ENCODE results near the gene ADGRV1. TPM values are rescaled to one million over a fixed set of nuclear protein-coding genes. Genes with fewer than 3 reads are reported as not detected.

ADGRV1 gene
- total and polyA plus RNA-seq, 9 of the 15 experiments (the other 6 are each of a cell fraction or from before 2014, with no cell fraction given), result 21.7 to 156 (median 58.2) TPM

DNA sequence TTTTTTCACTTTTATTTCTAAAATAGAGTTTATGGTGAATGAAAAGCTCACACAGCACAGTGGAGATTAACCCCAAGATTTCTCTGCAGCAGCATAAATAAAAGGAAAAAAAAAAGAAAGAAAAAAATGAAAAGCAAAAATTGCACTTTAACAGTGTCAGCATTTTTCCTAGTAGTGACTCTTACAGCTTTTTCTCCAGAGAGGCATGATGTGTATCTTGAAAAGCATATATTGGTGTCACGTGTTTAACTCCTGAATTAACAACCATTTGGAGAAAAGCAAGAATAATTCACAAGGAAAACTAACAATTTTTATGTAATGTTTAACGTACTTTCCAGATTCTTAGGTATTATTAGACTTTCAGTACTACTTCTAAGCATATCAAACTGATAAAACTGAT, 67.9 kb downstream of the ADGRV1 start:
- in situ Hi-C loops (cut with MboI) (no loop called here), intact Hi-C loops (cut with micrococcal nuclease) (no loop called here)
- POLR2A ChIA-PET, result interaction anchor here (1.2 kb wide), 1 partner anchor 21 kb away, joined by 5 read pairs; no protein-coding TSS in a partner anchor
- 14% methylated on average over 2 of the region's 2 CpGs for WGBS (ENCODE audit: insufficient coverage, low coverage, missing lambda C conversion rate)
- Histone ChIP-seq H3K27ac (ENCODE audit: extremely low read depth, low read depth, low read length) (no peak overlapping the region), H2AFZ (ENCODE audit: low read depth, low read length) (peak overlapping the region; percentile 35), H3K9ac (ENCODE audit: insufficient read depth in 1 of 2, low read depth in 2 of 2, low read length in 2 of 2) (no peak overlapping the region), H3K36me3 (ENCODE audit: control insufficient read depth, insufficient read depth, low read length) (peaks cover 11% of the 10 kb centered on the region; the same call in 2 of the 3 replicates), H3K9me1 (ENCODE audit: control insufficient read depth, insufficient read depth, low read length) (no peaks in the 10 kb centered on the region), H4K20me1 (replicated peaks; ENCODE audit: control insufficient read depth, insufficient read depth, low read length) (no peaks in the 10 kb centered on the region), H3K9me3 (replicated peaks; ENCODE audit: control insufficient read depth, insufficient read depth, low read depth, low read length) (no peaks in the 10 kb centered on the region), H3K79me2 (ENCODE audit: control insufficient read depth, insufficient read depth, low read length) (no peaks in the 10 kb centered on the region), H3K4me1 (replicated peaks in 1 of 2; ENCODE audit: control insufficient read depth in 2 of 2, insufficient read depth in 2 of 2, low read length in 2 of 2) (peaks cover 0 to 19% of the 10 kb centered on the region in 2 experiments; a peak in 1 of 5 replicates), H3K4me2 (ENCODE audit: insufficient read depth, low read length) (no peak overlapping the region), H3K4me3 (no peak overlapping the region), H3K27me3 (ENCODE audit: control insufficient read depth in 2 of 2, insufficient read depth in 2 of 2, low read length in 2 of 2) (no peaks in the 10 kb centered on the region)
- no TSS peak for BruUV-seq (replicated peaks)
- ATAC-seq, result no peak
- TF ChIP-seq TOE1 (IDR thresholded peaks at IDR 0.05; ENCODE audit: borderline replicate concordance) (peak; percentile 62; the same call in 1 of the 2 replicates), TOE1 (CRISPR knock-in tag; IDR thresholded peaks at IDR 0.05; ENCODE audit: borderline replicate concordance, low read depth) (no peak), ZNF316 (IDR thresholded peaks at IDR 0.05) (peak; percentile 99), C11orf30 (IDR thresholded peaks at IDR 0.05; ENCODE audit: low read depth) (peak; percentile 95), ADNP (tag; IDR thresholded peaks at IDR 0.05) (0 out of 2 replicates have a peak, but pooled peaks have one; percentile 20), MAFG (tag; conservative IDR thresholded peaks at IDR 0.05) (peak; percentile 93), ZNF445 (CRISPR knock-in tag; IDR thresholded peaks at IDR 0.05; ENCODE audit: low read depth) (no peak), MAFF (IDR thresholded peaks at IDR 0.05; ENCODE audit: low read length) (peak; percentile 93), BCL6 (CRISPR knock-in tag; IDR thresholded peaks at IDR 0.05) (no peak), RAD51 (IDR thresholded peaks at IDR 0.05; ENCODE audit: borderline replicate concordance, low read depth) (peak; percentile 79), MTF1 (CRISPR knock-in tag; IDR thresholded peaks at IDR 0.05; ENCODE audit: borderline replicate concordance) (no peak), MAFK (IDR thresholded peaks at IDR 0.05; ENCODE audit: low read length) (peak; percentile 87), ATF7 (IDR thresholded peaks at IDR 0.05) (no peak)
- TF ChIP-seq, protein P1, sequence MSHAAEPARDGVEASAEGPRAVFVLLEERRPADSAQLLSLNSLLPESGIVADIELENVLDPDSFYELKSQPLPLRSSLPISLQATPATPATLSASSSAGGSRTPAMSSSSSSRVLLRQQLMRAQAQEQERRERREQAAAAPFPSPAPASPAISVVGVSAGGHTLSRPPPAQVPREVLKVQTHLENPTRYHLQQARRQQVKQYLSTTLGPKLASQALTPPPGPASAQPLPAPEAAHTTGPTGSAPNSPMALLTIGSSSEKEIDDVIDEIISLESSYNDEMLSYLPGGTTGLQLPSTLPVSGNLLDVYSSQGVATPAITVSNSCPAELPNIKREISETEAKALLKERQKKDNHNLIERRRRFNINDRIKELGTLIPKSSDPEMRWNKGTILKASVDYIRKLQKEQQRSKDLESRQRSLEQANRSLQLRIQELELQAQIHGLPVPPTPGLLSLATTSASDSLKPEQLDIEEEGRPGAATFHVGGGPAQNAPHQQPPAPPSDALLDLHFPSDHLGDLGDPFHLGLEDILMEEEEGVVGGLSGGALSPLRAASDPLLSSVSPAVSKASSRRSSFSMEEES (CRISPR knock-in tag; IDR thresholded peaks at IDR 0.05), result peak; percentile 72
- no peak for FAIRE-seq
- CTCF ChIA-PET (ENCODE audit: low intra/inter-chr PET ratio), result no interaction called here
- DNase-seq (ENCODE audit: extremely low read depth in 1 of 4, low spot score in 3 of 4), result no peak

Data from K562 (cell line).